OCI-LY1 (cell line): ENCODE measurements around the gene MRPS6.

Experiments used
- CTCF ChIP-seq: fragments of 200-600 bp; sonication (generic), shearing (Covaris generic); IDR thresholded peaks from 2 replicates; pipeline ENCODE4 v1.5.1; 2017; ENCODE audit warnings: mild to moderate bottlenecking, antibody characterized with exemption, low read length, moderate library complexity, mixed read lengths
- EZH2 ChIP-seq: fragments of 200-600 bp; sonication (generic), shearing (Covaris generic); IDR thresholded peaks from 2 replicates; pipeline ENCODE4 v1.8.0; 2017; ENCODE audit warnings: borderline replicate concordance, mixed run types, mild to moderate bottlenecking, antibody characterized with exemption, low read length, moderate library complexity, mixed read lengths

DNA sequence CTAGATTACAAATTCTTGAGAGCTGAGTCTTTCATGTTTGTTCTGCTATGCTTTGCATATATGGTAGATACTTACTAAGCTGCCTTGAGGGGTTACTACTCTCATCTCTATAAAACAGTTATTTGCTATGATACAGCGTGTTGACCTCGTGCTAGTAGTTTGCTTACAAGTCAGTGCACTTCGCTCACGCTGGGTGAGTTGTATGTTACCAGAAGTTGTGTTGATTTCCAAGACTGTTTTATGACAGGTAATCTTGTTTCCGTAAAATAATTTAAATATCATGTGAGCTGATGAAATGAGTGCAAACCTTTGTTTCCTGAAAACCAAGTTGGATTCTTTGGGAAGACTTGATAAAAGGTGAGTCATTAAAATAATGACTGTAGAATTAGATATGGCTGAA lies 7.3 kb downstream of the MRPS6 start:
- no peak for TF ChIP-seq EZH2
- no peak for TF ChIP-seq CTCF
